ENCODE data around the gene EXD3. TPM values are rescaled to one million over a fixed set of nuclear protein-coding genes. Genes with fewer than 3 reads are reported as not detected.

EXD3 gene
- total and polyA plus RNA-seq, 2 of the 13 experiments (the other 11 are each of a cell fraction or from before 2014, with no cell fraction given) = 2.7 to 4.8 TPM

DNA sequence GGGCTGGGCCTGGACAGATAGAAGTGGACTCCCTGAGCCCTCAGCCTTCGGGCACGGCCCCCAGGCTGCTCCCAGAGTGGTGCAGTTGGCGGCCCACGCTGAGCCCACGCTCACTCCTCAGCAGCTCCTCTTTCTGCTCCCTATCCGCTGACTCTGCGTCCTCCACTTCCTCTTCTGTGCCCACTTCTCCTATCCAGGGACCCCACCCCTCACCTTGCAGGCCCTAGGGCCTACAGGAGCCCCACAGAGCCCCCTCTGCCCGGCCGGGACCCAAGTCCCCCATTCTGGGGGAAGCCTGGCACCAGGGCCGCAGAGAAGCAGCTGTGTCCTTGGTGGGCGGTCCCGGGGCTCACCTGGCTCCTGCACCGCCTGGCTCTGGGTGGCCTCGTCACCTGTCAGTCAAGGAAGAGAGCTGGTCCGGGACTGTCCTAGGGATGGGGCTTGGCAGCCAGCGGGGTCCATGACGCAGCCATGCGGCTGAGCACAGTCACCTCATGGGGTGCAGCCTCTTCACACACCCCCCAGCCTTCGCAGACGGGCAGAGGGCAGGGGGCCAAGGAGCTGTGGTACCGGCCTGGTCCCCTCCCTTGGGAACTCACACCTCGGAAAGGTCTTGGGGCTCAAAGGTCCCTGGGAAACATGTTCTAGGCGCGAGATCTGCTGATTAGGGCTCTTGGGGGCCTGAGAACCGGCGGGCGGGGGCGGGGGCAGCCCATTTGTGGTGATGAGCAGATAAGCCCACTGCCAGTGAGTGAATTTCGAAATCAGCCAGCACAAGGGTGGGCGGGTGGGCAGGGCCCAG is 115.5 kb downstream of the EXD3 start (continued):
- TF ChIP-seq, protein P1, sequence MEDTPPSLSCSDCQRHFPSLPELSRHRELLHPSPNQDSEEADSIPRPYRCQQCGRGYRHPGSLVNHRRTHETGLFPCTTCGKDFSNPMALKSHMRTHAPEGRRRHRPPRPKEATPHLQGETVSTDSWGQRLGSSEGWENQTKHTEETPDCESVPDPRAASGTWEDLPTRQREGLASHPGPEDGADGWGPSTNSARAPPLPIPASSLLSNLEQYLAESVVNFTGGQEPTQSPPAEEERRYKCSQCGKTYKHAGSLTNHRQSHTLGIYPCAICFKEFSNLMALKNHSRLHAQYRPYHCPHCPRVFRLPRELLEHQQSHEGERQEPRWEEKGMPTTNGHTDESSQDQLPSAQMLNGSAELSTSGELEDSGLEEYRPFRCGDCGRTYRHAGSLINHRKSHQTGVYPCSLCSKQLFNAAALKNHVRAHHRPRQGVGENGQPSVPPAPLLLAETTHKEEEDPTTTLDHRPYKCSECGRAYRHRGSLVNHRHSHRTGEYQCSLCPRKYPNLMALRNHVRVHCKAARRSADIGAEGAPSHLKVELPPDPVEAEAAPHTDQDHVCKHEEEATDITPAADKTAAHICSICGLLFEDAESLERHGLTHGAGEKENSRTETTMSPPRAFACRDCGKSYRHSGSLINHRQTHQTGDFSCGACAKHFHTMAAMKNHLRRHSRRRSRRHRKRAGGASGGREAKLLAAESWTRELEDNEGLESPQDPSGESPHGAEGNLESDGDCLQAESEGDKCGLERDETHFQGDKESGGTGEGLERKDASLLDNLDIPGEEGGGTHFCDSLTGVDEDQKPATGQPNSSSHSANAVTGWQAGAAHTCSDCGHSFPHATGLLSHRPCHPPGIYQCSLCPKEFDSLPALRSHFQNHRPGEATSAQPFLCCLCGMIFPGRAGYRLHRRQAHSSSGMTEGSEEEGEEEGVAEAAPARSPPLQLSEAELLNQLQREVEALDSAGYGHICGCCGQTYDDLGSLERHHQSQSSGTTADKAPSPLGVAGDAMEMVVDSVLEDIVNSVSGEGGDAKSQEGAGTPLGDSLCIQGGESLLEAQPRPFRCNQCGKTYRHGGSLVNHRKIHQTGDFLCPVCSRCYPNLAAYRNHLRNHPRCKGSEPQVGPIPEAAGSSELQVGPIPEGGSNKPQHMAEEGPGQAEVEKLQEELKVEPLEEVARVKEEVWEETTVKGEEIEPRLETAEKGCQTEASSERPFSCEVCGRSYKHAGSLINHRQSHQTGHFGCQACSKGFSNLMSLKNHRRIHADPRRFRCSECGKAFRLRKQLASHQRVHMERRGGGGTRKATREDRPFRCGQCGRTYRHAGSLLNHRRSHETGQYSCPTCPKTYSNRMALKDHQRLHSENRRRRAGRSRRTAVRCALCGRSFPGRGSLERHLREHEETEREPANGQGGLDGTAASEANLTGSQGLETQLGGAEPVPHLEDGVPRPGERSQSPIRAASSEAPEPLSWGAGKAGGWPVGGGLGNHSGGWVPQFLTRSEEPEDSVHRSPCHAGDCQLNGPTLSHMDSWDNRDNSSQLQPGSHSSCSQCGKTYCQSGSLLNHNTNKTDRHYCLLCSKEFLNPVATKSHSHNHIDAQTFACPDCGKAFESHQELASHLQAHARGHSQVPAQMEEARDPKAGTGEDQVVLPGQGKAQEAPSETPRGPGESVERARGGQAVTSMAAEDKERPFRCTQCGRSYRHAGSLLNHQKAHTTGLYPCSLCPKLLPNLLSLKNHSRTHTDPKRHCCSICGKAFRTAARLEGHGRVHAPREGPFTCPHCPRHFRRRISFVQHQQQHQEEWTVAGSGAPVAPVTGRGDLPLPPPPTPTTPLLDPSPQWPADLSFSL (CRISPR knock-in tag; IDR thresholded peaks at IDR 0.05) = no peak
- TF ChIP-seq, protein P2, sequence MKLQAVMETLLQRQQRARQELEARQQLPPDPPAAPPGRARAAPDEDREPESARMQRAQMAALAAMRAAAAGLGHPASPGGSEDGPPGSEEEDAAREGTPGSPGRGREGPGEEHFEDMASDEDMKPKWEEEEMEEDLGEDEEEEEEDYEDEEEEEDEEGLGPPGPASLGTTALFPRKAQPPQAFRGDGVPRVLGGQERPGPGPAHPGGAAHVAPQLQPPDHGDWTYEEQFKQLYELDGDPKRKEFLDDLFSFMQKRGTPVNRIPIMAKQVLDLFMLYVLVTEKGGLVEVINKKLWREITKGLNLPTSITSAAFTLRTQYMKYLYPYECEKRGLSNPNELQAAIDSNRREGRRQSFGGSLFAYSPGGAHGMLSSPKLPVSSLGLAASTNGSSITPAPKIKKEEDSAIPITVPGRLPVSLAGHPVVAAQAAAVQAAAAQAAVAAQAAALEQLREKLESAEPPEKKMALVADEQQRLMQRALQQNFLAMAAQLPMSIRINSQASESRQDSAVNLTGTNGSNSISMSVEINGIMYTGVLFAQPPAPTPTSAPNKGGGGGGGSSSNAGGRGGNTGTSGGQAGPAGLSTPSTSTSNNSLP (IDR thresholded peaks at IDR 0.05; ENCODE audit: low read depth, low read length) = no peak
- TF ChIP-seq, protein P3, sequence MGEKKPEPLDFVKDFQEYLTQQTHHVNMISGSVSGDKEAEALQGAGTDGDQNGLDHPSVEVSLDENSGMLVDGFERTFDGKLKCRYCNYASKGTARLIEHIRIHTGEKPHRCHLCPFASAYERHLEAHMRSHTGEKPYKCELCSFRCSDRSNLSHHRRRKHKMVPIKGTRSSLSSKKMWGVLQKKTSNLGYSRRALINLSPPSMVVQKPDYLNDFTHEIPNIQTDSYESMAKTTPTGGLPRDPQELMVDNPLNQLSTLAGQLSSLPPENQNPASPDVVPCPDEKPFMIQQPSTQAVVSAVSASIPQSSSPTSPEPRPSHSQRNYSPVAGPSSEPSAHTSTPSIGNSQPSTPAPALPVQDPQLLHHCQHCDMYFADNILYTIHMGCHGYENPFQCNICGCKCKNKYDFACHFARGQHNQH (CRISPR knock-in tag; IDR thresholded peaks at IDR 0.05) = no peak
- TF ChIP-seq ZNF33B (CRISPR knock-in tag; IDR thresholded peaks at IDR 0.05) (no peak), SIN3A (IDR thresholded peaks at IDR 0.05; ENCODE audit: borderline replicate concordance, low read depth, low read length) (no peak), CHCHD3 (CRISPR knock-in tag; IDR thresholded peaks at IDR 0.05) (no peak), HNRNPLL (IDR thresholded peaks at IDR 0.05; ENCODE audit: low read depth, low read length, poor library complexity, severe bottlenecking) (peak; percentile 32), DNMT1 (CRISPR knock-in tag; IDR thresholded peaks at IDR 0.05) (no peak), ZKSCAN1 (IDR thresholded peaks at IDR 0.05; ENCODE audit: low read length) (no peak)
- TF ChIP-seq, protein P4, sequence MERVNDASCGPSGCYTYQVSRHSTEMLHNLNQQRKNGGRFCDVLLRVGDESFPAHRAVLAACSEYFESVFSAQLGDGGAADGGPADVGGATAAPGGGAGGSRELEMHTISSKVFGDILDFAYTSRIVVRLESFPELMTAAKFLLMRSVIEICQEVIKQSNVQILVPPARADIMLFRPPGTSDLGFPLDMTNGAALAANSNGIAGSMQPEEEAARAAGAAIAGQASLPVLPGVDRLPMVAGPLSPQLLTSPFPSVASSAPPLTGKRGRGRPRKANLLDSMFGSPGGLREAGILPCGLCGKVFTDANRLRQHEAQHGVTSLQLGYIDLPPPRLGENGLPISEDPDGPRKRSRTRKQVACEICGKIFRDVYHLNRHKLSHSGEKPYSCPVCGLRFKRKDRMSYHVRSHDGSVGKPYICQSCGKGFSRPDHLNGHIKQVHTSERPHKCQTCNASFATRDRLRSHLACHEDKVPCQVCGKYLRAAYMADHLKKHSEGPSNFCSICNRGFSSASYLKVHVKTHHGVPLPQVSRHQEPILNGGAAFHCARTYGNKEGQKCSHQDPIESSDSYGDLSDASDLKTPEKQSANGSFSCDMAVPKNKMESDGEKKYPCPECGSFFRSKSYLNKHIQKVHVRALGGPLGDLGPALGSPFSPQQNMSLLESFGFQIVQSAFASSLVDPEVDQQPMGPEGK (CRISPR knock-in tag; IDR thresholded peaks at IDR 0.05) = 0 out of 2 replicates have a peak, but pooled peaks have one; percentile 18
- TF ChIP-seq, protein P5, sequence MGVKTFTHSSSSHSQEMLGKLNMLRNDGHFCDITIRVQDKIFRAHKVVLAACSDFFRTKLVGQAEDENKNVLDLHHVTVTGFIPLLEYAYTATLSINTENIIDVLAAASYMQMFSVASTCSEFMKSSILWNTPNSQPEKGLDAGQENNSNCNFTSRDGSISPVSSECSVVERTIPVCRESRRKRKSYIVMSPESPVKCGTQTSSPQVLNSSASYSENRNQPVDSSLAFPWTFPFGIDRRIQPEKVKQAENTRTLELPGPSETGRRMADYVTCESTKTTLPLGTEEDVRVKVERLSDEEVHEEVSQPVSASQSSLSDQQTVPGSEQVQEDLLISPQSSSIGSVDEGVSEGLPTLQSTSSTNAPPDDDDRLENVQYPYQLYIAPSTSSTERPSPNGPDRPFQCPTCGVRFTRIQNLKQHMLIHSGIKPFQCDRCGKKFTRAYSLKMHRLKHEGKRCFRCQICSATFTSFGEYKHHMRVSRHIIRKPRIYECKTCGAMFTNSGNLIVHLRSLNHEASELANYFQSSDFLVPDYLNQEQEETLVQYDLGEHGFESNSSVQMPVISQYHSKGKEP (CRISPR knock-in tag; IDR thresholded peaks at IDR 0.05) = no peak
- TF ChIP-seq, protein P6, sequence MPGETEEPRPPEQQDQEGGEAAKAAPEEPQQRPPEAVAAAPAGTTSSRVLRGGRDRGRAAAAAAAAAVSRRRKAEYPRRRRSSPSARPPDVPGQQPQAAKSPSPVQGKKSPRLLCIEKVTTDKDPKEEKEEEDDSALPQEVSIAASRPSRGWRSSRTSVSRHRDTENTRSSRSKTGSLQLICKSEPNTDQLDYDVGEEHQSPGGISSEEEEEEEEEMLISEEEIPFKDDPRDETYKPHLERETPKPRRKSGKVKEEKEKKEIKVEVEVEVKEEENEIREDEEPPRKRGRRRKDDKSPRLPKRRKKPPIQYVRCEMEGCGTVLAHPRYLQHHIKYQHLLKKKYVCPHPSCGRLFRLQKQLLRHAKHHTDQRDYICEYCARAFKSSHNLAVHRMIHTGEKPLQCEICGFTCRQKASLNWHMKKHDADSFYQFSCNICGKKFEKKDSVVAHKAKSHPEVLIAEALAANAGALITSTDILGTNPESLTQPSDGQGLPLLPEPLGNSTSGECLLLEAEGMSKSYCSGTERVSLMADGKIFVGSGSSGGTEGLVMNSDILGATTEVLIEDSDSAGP (CRISPR knock-in tag; IDR thresholded peaks at IDR 0.05; ENCODE audit: borderline replicate concordance) = peak; percentile 32; the same call in 1 of the 2 replicates
